Cardiac septum (tissue), 1 donor: ENCODE measurements around the gene ARHGAP10. TPM values are rescaled to one million over a fixed set of nuclear protein-coding genes. Genes with fewer than 3 reads are reported as not detected.

Experiments
- DNase-seq: peaks from one replicate; pipeline ENCODE4 v3.0.0-alpha.2; 2020; ENCODE audit warnings: low spot score
- intact Hi-C: fragments of 100-400 bp; cut with DNase I; formaldehyde crosslinking; loops from one replicate; pipeline ENCODE4 v1.14.0; 2022
- total RNA-seq: library from RNA; stranded (reverse); fragmentation: NEBNext Ultra II Directional; extraction: Animal tissue kit (Norgen Biotek cat#: 25700); gene quantifications from one replicate; pipeline ENCODE4 v1.2.1, GENCODE V29; 2021
- donor health status: DM: no; HTN: no; CAD: no.

Gene ARHGAP10
- total RNA-seq, 1 donor from 2014 or later, result 41.8 TPM

DNA sequence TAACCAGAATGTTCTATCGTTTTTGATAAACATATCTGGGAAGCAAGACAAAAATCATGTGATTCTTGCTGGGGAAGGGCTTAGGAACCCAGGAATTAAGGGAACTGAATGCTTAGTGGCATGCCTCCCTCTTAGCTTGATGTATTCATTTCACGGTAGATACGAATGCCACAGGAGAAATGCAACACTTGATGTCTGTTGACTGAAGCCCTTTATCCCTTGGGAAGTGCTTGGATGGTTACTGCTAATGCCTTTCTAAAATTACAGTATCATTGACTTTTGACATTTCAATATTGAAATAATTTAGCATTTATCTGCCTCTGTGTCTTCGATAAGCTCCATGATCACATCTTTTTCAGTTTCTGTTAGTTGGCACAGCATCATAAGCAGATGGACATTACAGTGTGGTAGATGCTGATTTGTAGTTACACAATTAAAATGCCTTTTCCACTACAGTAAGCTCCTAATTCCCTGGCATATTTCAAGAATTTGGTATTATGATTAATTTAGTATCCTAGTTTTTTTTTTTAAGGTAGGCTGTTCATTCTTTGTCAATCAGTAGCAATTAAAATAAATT is 226.7 kb downstream of the ARHGAP10 start:
- intact Hi-C loops, result no loop called here
- no peak for DNase-seq

DNA sequence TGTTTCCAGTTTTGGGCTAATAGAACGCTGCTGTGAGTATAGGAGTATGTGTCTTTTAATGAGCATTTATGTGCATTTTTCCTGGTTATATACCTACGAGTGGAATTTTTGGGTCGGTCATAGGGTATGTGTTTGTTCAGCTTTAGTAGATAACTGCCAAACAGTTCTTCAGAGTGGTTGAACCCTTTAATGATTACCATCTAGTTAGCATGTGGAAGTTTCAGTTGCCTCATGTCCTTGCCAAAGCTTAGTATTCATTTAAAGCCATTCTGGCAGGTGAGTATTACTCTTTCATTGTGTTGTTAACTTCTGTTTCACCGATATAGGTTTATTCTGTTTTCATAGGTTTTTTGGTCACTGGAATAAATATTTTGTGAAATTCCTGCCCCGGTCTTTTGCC is 229.1 kb downstream of the ARHGAP10 start:
- no peak for DNase-seq
- intact Hi-C loops, result no loop called here

DNA sequence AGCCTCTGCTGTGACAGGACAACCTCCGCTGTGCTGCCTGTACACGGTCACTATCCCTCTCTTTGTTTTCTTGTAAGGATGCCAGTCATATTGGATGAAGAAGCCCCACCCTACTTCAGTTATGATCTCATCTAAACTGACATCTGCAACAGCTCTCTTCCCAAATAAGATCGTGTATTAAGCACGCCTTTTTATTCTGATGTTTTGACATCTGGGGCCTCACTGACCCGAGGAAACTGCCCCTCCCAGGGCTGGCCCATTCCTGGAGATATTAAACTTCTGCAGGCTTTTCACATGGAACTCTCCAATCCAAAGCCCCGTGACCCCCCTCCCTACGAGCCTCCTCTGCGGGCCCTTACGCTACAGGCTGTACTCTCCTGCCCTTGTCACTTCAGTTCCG is 232.0 kb downstream of the ARHGAP10 start:
- DNase-seq, result no peak
- intact Hi-C loops, result no loop called here

DNA sequence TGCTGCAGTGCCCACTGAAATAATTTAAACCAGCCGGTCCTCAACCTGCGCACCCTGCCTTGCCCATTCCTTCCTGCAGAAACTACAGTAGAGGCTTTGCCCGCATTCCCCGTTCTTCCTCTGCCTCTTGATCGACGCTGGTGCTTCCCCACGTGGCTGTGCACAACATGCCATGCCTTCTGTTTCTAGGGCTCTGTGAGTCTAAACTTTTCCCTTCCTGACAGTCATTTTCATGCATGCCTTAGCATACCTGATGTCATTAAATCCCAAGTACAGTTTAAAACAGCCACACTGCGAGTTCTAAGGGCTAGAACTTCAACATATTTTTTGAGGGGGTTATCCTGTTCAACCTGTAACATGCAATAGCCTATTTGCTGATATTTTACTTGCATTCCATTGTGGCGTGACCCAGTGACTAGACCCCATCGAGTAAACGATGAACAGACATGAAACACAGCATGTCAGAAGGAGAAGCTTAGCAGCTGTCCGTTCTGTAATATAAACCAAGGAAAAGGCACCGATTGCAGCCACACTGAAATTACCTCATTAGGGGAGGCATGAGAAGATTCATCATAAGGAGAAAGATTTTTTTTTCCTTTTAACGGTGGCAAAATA is 232.5 kb downstream of the ARHGAP10 start:
- intact Hi-C loops, result no loop called here
- DNase-seq, result no peak

DNA sequence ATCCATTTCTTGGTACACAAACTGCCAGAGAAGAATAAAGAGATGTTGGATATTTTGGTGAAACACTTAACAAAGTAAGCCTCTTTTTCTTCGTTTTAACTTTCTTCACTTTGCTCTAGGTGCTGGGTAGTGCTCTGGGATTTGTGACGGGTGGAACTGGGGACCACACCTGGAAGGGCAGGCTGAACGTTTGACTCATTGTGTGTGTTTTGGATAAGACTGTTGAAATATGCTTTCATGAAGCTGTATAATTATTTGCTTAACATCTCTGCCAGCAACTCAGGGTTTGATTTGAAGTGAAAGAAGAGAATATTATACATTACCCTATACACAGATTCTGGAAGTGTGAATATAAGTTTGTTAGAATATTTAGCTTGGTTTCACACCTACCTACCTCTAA is 233.2 kb downstream of the ARHGAP10 start:
- no peak for DNase-seq
- intact Hi-C loops, result no loop called here

DNA sequence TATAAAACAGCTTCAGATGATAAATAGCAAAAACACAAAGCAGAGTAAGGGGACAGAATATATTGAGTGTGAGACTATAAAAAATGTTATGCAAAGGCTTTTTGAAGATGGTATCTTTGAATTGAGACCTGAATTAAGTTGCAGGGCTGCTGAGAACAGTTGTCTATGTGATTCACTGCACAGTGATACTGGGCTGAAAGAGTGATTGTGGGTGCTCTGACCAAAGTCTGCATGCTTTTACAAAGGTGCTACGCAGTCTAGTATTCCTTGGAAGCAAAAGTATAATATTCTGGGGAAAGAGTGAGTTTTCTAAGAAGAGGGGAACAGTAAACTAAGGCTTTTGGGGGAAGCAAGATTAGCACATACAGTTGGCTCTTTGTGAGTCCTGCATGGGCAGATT is 234.0 kb downstream of the ARHGAP10 start:
- no peak for DNase-seq
- intact Hi-C loops, result no loop called here

- DNase-seq, result no peak
- intact Hi-C loops, result no loop called here
Measured at GRCh38 chr4:147968641-147969040, 236.8 kb downstream of the ARHGAP10 start.

GRCh38 chr4:147969573-147970385 is 237.9 kb downstream of the ARHGAP10 start:
- intact Hi-C loops, result no loop called here
- DNase-seq, result no peak

DNA sequence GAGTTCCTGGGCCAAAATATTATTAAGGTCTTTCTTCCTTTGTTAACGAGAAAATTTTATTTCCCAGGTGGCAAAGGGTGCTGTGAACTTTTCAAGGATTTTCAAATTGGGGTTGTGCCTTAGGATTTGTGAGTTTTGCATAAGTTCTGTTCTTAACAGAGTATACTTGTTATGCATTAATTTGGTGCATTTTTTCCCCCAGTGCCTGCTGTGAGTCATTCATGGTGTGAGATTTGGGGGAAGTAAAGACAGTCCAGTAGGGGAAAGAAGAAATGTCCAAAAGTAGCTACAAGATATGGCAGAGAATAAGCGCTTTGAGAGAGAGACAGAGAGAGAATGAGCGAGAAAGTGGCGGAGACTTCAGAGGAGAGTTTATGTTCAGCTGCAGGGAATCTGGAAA is 239.2 kb downstream of the ARHGAP10 start:
- no peak for DNase-seq
- intact Hi-C loops, result no loop called here

DNA sequence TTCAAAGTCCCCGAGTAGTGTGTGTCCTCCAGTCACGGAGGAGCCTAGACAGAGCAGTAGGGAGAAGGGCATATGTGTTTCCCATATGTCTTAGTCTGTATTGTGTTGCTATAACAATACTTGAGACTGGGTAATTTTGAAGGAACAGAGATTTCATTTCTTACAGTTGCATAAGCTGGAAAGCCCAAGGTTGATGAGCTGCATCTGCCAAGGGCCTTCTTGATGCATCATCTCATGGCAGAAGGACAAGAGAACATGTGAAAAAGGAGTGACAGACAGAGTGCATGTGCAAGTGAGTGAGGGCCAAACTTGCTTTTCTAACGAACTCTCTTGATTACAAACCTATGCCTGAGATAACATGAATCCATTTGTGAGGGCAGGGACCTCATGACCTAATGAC is 243.4 kb downstream of the ARHGAP10 start:
- intact Hi-C loops, result no loop called here
- DNase-seq, result no peak

GRCh38 chr4:147975933-147976928 is 244.3 kb downstream of the ARHGAP10 start:
- no peak for DNase-seq
- intact Hi-C loops, result no loop called here

GRCh38 chr4:147980586-147980985 is 248.7 kb downstream of the ARHGAP10 start:
- DNase-seq, result no peak
- intact Hi-C loops, result no loop called here

DNA sequence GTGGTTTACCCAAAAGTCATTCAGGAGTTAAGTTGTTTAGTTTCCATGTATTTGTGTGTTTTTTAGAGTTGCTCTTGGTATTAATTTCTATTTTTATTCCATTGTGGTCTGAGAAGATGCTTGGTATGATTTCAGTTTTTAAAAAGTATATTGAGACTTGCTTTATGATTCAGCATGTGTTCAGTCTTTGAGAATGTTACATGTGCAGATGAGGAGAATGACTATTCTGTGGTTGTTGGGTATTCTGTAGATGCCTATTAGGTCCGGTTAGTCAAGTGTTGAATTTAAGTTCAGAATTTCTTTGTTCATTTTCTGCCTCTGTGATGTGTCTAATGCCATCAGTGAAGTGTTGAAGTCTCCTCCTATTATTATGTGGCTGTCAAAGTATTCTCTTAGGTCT is 249.4 kb downstream of the ARHGAP10 start:
- intact Hi-C loops, result no loop called here
- no peak for DNase-seq

GRCh38 chr4:147984065-147984777 is 252.3 kb downstream of the ARHGAP10 start:
- no peak for DNase-seq

DNA sequence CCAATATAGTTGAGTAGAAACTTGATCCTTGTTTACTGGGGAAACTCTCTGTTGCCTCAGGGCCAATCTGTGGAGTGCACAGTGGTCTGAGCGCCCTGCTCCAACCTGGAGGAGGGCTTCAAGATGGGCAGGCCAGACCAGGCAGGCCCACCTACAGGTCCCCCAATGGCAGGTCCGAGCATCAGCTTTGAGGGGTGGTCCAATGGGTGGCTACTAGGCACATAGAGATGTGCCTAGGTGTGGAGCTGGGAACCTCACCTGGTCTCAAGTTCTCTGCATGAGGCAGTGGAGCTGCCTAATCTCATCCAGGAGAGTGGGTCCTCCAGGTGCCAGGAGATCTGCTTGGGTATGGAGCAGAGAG is 252.9 kb downstream of the ARHGAP10 start:
- intact Hi-C loops, result no loop called here

More at GRCh38 chr4:147984065-147984777, 252.3 kb downstream of the ARHGAP10 start:
- intact Hi-C loops, result no loop called here

GRCh38 chr4:147985376-147985775 is 253.5 kb downstream of the ARHGAP10 start:
- intact Hi-C loops, result no loop called here
- DNase-seq, result no peak

More for the DNA sequence above, 252.9 kb downstream of the ARHGAP10 start:
- DNase-seq, result no peak

GRCh38 chr4:147987252-147987651 is 255.4 kb downstream of the ARHGAP10 start:
- DNase-seq, result no peak
- intact Hi-C loops, result no loop called here

DNA sequence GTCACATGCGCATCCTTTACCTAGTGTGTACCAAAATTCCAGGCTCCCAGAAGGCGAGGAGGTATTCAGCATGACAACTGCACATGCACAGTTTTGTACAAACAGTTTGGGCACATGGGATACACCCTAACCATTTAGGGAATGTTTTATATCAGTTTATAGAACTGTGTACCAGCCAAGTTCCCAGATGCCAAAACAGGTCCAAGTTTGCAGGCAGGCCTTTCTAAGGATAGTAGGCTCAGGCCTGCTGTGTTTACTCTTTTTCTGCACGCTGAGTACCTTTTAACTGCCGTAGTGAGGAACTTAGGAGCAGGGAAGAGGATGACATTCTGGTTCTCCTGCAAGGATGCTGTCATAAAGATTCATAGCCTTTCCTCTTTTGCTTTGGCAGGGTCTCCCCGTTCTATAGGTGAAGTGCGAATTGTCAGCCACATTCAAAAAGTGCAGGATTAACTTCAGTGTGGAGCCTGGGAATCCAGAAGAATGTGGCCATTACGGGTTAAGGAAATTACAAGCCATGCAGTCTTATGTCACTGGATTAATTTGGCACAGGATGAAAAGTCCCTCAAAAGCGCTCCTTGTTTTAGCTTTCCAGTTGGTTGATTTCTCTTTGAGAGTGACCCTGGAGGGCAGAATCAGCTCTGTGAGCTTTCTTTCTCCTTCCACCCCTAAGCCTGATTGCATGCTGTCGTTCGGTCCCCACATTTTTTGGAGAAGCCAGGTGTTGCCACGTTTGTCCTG is 259.8 kb downstream of the ARHGAP10 start:
- intact Hi-C loops, result loop anchor here (5.0 kb wide), 1 partner anchor 61 kb away; no protein-coding TSS in a partner anchor
- no peak for DNase-seq
